ENCODE measurements around the gene MIB1.
"Not testable (repeated sequence)": the region's sequence is repeated elsewhere in the genome, so short reads cannot be mapped to it uniquely, and the experiment has no call there.

MIB1 gene

GRCh38 chr18:21743166-21743832 is 2.7 kb downstream of the MIB1 start:
- DNase-seq (ENCODE audit: low read depth, low spot score) = no peak

GRCh38 chr18:21745231-21745630 is 4.6 kb downstream of the MIB1 start:
- DNase-seq (ENCODE audit: low read depth, low spot score) = no peak

- no peak for DNase-seq (ENCODE audit: low read depth, low spot score)
Observed at GRCh38 chr18:21747268-21747667, 6.7 kb downstream of the MIB1 start.

GRCh38 chr18:21747764-21748693 is 7.4 kb downstream of the MIB1 start:
- DNase-seq (ENCODE audit: low read depth, low spot score) = no peak

- no peak for DNase-seq (ENCODE audit: low read depth, low spot score)
Observed at GRCh38 chr18:21757833-21758232, 17.2 kb downstream of the MIB1 start.

- DNase-seq (ENCODE audit: low read depth, low spot score) = no peak
Observed at GRCh38 chr18:21759836-21760235, 19.2 kb downstream of the MIB1 start.

GRCh38 chr18:21760321-21760720 is 19.7 kb downstream of the MIB1 start:
- no peak for DNase-seq (ENCODE audit: low read depth, low spot score)

GRCh38 chr18:21761471-21762115 is 21.0 kb downstream of the MIB1 start:
- DNase-seq (ENCODE audit: low read depth, low spot score) = no peak

GRCh38 chr18:21762181-21762772 is 21.7 kb downstream of the MIB1 start:
- no peak for DNase-seq (ENCODE audit: low read depth, low spot score)

- no peak for DNase-seq (ENCODE audit: low read depth, low spot score)
Observed at GRCh38 chr18:21763846-21764646, 23.5 kb downstream of the MIB1 start.

- no peak for DNase-seq (ENCODE audit: low read depth, low spot score)
Observed at GRCh38 chr18:21769206-21769605, 28.6 kb downstream of the MIB1 start.

GRCh38 chr18:21774722-21775121 is 34.1 kb downstream of the MIB1 start:
- no peak for DNase-seq (ENCODE audit: low read depth, low spot score)

- no peak for DNase-seq (ENCODE audit: low read depth, low spot score)
Observed at GRCh38 chr18:21777814-21778213, 37.2 kb downstream of the MIB1 start.

GRCh38 chr18:21786526-21786925 is 45.9 kb downstream of the MIB1 start:
- no peak for DNase-seq (ENCODE audit: low read depth, low spot score)

- DNase-seq (ENCODE audit: low read depth, low spot score) = not testable (repeated sequence)
Observed at GRCh38 chr18:21796089-21796488, 55.5 kb downstream of the MIB1 start.

GRCh38 chr18:21798126-21798525 is 57.5 kb downstream of the MIB1 start:
- DNase-seq (ENCODE audit: low read depth, low spot score) = no peak

- no peak for DNase-seq (ENCODE audit: low read depth, low spot score)
Observed at GRCh38 chr18:21799721-21800120, 59.1 kb downstream of the MIB1 start.

GRCh38 chr18:21803495-21803894 is 62.9 kb downstream of the MIB1 start:
- no peak for DNase-seq (ENCODE audit: low read depth, low spot score)

GRCh38 chr18:21805771-21806366 is 65.3 kb downstream of the MIB1 start:
- DNase-seq (ENCODE audit: low read depth, low spot score) = no peak

- DNase-seq (ENCODE audit: low read depth, low spot score) = no peak
Observed at GRCh38 chr18:21808185-21808584, 67.6 kb downstream of the MIB1 start.

- DNase-seq (ENCODE audit: low read depth, low spot score) = no peak
Observed at GRCh38 chr18:21809725-21810124, 69.1 kb downstream of the MIB1 start.
